ENCODE measurements around the gene DAO. TPM values are rescaled to one million over a fixed set of nuclear protein-coding genes. Genes with fewer than 3 reads are reported as not detected.

DAO gene
- polyA plus RNA-seq, 1 of the 3 experiments (the other 2 are of a cell fraction) = not detected

- Histone ChIP-seq H3K27ac (ENCODE audit: low read depth in 2 of 2, low read length in 1 of 2) (no peak overlapping the region), H3K4me2 (no peak overlapping the region), H2AFZ (ENCODE audit: low read depth) (no peak overlapping the region), H4K20me1 (ENCODE audit: insufficient read depth) (no peaks in the 10 kb centered on the region), H3K79me2 (ENCODE audit: insufficient read depth) (no peaks in the 10 kb centered on the region), H3K9ac (no peak overlapping the region), H3K9me2 (no peaks in the 10 kb centered on the region), H3K36me3 (replicated peaks in 1 of 2; ENCODE audit: control insufficient read depth in 1 of 2, insufficient read depth in 2 of 2, low read length in 1 of 2) (no peaks in the 10 kb centered on the region), H3F3A (replicated peaks; ENCODE audit: insufficient read depth) (no peaks in the 10 kb centered on the region), H3K9me3 (no peaks in the 10 kb centered on the region), H3K4me3 (ENCODE audit: low read depth in 2 of 2, low read length in 1 of 2) (no peak overlapping the region), H3K4me1 (ENCODE audit: control insufficient read depth in 1 of 2, insufficient read depth in 2 of 2, low read depth in 1 of 2, low read length in 1 of 2) (no peaks in the 10 kb centered on the region), H3K27me3 (ENCODE audit: insufficient read depth) (no peaks in the 10 kb centered on the region; the same call in 1 of the 2 replicates)
- TF ChIP-seq ELF1 (IDR thresholded peaks at IDR 0.05) (no peak), GABPA (IDR thresholded peaks at IDR 0.05; ENCODE audit: low read depth) (no peak), PBX3 (IDR thresholded peaks at IDR 0.05) (no peak), POLR2AphosphoS5 (IDR thresholded peaks at IDR 0.05; ENCODE audit: low read depth, low read length) (no peak), MAX (IDR thresholded peaks at IDR 0.05; ENCODE audit: low read depth) (no peak), ZBTB33 (IDR thresholded peaks at IDR 0.05; ENCODE audit: borderline replicate concordance, low read depth) (no peak), TAF1 (IDR thresholded peaks at IDR 0.05; ENCODE audit: borderline replicate concordance, low read depth, low read length) (no peak), TCF12 (IDR thresholded peaks at IDR 0.05) (no peak), USF2 (IDR thresholded peaks at IDR 0.05; ENCODE audit: borderline replicate concordance, low read depth, low read length) (no peak), YY1 (IDR thresholded peaks at IDR 0.05; ENCODE audit: low read depth) (no peak)
- ChIA-PET POLR2A (no interaction called here), CTCF (interaction anchor here (1.2 kb wide), 1 partner anchor 16 kb away, joined by 5 read pairs; no protein-coding TSS in a partner anchor)
- 33% methylated on average over 7 of the region's 7 CpGs for WGBS (ENCODE audit: low lambda C conversion rate)
- no peak for DNase-seq
Measured at GRCh38 chr12:108935159-108935763, 55.4 kb downstream of the DAO start.

- Histone ChIP-seq H3F3A (replicated peaks; ENCODE audit: insufficient read depth) (no peaks in the 10 kb centered on the region), H3K27me3 (ENCODE audit: insufficient read depth) (no peaks in the 10 kb centered on the region; the same call in 1 of the 2 replicates), H4K20me1 (ENCODE audit: insufficient read depth) (no peaks in the 10 kb centered on the region), H3K9me2 (no peaks in the 10 kb centered on the region), H3K4me3 (ENCODE audit: low read depth in 2 of 2, low read length in 1 of 2) (no peak overlapping the region), H3K9ac (no peak overlapping the region), H3K27ac (ENCODE audit: low read depth in 2 of 2, low read length in 1 of 2) (no peak overlapping the region), H3K36me3 (replicated peaks in 1 of 2; ENCODE audit: control insufficient read depth in 1 of 2, insufficient read depth in 2 of 2, low read length in 1 of 2) (no peaks in the 10 kb centered on the region), H3K4me2 (no peak overlapping the region), H3K4me1 (ENCODE audit: control insufficient read depth in 1 of 2, insufficient read depth in 2 of 2, low read depth in 1 of 2, low read length in 1 of 2) (no peaks in the 10 kb centered on the region), H3K9me3 (no peaks in the 10 kb centered on the region), H2AFZ (ENCODE audit: low read depth) (no peak overlapping the region), H3K79me2 (ENCODE audit: insufficient read depth) (no peaks in the 10 kb centered on the region)
- CTCF ChIA-PET = no interaction called here
- WGBS (ENCODE audit: low lambda C conversion rate) = 58% methylated on average over 13 of the region's 13 CpGs
- POLR2A ChIA-PET = no interaction called here
- DNase-seq = no peak
- TF ChIP-seq NRF1 (IDR thresholded peaks at IDR 0.05; ENCODE audit: low read depth, low read length) = no peak
- no peak for TF ChIP-seq GABPA (IDR thresholded peaks at IDR 0.05; ENCODE audit: low read depth)
- TF ChIP-seq NFIC (IDR thresholded peaks at IDR 0.05; ENCODE audit: borderline replicate concordance) = no peak
- TF ChIP-seq USF1 (IDR thresholded peaks at IDR 0.05; ENCODE audit: borderline replicate concordance, low read depth) = no peak
- TF ChIP-seq RAD21 (IDR thresholded peaks at IDR 0.05; ENCODE audit: low read length) = no peak
- TF ChIP-seq POLR2AphosphoS5 (IDR thresholded peaks at IDR 0.05; ENCODE audit: low read depth, low read length) = no peak
- no peak for TF ChIP-seq MAX (IDR thresholded peaks at IDR 0.05; ENCODE audit: low read depth)
Measured at GRCh38 chr12:108938247-108938924, 58.5 kb downstream of the DAO start.
